Trophoblast cell (in vitro differentiated cells and primary cell): Measurements from ENCODE around the gene KIAA1328.

Experiments
- DNase-seq, 2 donors: peaks; one replicate each; pipeline ENCODE4 v3.0.0-alpha.2; 2016
- H2AFZ ChIP-seq: 2 replicates; pipeline ENCODE4 v1.6.1; 2013; ENCODE audit warnings: low read length, moderate library complexity, mild to moderate bottlenecking; ENCODE audit not compliant: insufficient read depth, poor library complexity
- H2AK5ac ChIP-seq: 2 replicates; pipeline ENCODE4 v1.6.1; 2013; ENCODE audit warnings: mild to moderate bottlenecking, low read length
- H2BK120ac ChIP-seq: 2 replicates; pipeline ENCODE4 v1.6.1; 2013; ENCODE audit warnings: low read length, mild to moderate bottlenecking, moderate library complexity; ENCODE audit not compliant: insufficient read depth, poor library complexity
- H2BK12ac ChIP-seq: 2 replicates; pipeline ENCODE4 v1.6.1; 2013; ENCODE audit warnings: mild to moderate bottlenecking, low read length, moderate library complexity
- H2BK5ac ChIP-seq: 2 replicates; pipeline ENCODE4 v1.6.1; 2013; ENCODE audit warnings: low read length, low read depth, moderate library complexity, mild to moderate bottlenecking; ENCODE audit not compliant: poor library complexity
- H3K14ac ChIP-seq: 2 replicates; pipeline ENCODE4 v1.6.1; 2013; ENCODE audit warnings: mild to moderate bottlenecking, low read length
- H3K18ac ChIP-seq: 2 replicates; pipeline ENCODE4 v1.6.1; 2013; ENCODE audit warnings: mild to moderate bottlenecking, low read length
- H3K23ac ChIP-seq: 2 replicates; pipeline ENCODE4 v1.6.1; 2013; ENCODE audit warnings: low read length
- H3K27ac ChIP-seq: 2 replicates; pipeline ENCODE4 v1.5.1; 2013; ENCODE audit warnings: low read depth, mild to moderate bottlenecking, inconsistent platforms, low read length, moderate library complexity
- H3K27me3 ChIP-seq: 2 replicates; pipeline ENCODE4 v1.6.1; 2013; ENCODE audit warnings: inconsistent platforms, mild to moderate bottlenecking, low read length, moderate library complexity; ENCODE audit not compliant: insufficient read depth
- H3K36me3 ChIP-seq, 2 experiments: 1 replicate in 1 of 2; 2 replicates in 1 of 2; pipeline ENCODE4 v1.6.1; 2013; ENCODE audit warnings: low read length in 2 of 2, mild to moderate bottlenecking in 2 of 2, moderate library complexity in 1 of 2; ENCODE audit not compliant: insufficient read depth in 2 of 2, control insufficient read depth in 1 of 2
- H3K4ac ChIP-seq: 2 replicates; pipeline ENCODE4 v1.6.1; 2013; ENCODE audit warnings: low read depth, mild to moderate bottlenecking, low read length, moderate library complexity
- H3K4me1 ChIP-seq, 2 experiments: 1 replicate in 1 of 2; 2 replicates in 1 of 2; pipeline ENCODE4 v1.6.1; 2013; ENCODE audit warnings: low read length in 2 of 2, mild to moderate bottlenecking in 2 of 2, moderate library complexity in 1 of 2; ENCODE audit not compliant: insufficient read depth in 2 of 2, control insufficient read depth in 1 of 2
- H3K4me2 ChIP-seq: 2 replicates; pipeline ENCODE4 v1.6.1; 2013; ENCODE audit warnings: inconsistent platforms, mild to moderate bottlenecking, low read length, moderate library complexity
- H3K4me3 ChIP-seq: 2 replicates; pipeline ENCODE4 v1.5.1; 2013; ENCODE audit warnings: mild to moderate bottlenecking, low read depth, low read length, inconsistent platforms
- H3K79me1 ChIP-seq: one replicate; pipeline ENCODE4 v1.6.1; 2013; ENCODE audit warnings: low read length
- H3K79me2 ChIP-seq: 2 replicates; pipeline ENCODE4 v1.6.1; 2013; ENCODE audit warnings: low read length, mild to moderate bottlenecking; ENCODE audit not compliant: control insufficient read depth, insufficient read depth, poor library complexity
- H3K9ac ChIP-seq: 2 replicates; pipeline ENCODE4 v1.6.1; 2013; ENCODE audit warnings: mild to moderate bottlenecking, low read length
- H3K9me3 ChIP-seq: 2 replicates; pipeline ENCODE4 v1.6.1; 2013; ENCODE audit warnings: low read depth, mild to moderate bottlenecking, control low read depth, inconsistent platforms, low read length; ENCODE audit not compliant: insufficient read depth
- H4K12ac ChIP-seq: 2 replicates; pipeline ENCODE4 v1.6.1; 2013; ENCODE audit warnings: low read depth, mild to moderate bottlenecking, low read length, moderate library complexity
- H4K8ac ChIP-seq: 2 replicates; pipeline ENCODE4 v1.6.1; 2013; ENCODE audit warnings: low read depth, mild to moderate bottlenecking, low read length, moderate library complexity
- H4K91ac ChIP-seq: one replicate; pipeline ENCODE4 v1.6.1; 2013; ENCODE audit warnings: low read depth, mild to moderate bottlenecking, low read length, moderate library complexity
- WGBS: extraction: QIAGEN DNeasy Blood & Tissue Kit; methylation state at CpG from one replicate; pipeline ENCODE4 v1.1.7; 2013; ENCODE audit warnings: missing lambda C conversion rate; ENCODE audit not compliant: insufficient read length, insufficient coverage; ENCODE audit errors: extremely low coverage; 5-methylcytosine and 5-hydroxymethylcytosine counted together

The KIAA1328 gene

DNA sequence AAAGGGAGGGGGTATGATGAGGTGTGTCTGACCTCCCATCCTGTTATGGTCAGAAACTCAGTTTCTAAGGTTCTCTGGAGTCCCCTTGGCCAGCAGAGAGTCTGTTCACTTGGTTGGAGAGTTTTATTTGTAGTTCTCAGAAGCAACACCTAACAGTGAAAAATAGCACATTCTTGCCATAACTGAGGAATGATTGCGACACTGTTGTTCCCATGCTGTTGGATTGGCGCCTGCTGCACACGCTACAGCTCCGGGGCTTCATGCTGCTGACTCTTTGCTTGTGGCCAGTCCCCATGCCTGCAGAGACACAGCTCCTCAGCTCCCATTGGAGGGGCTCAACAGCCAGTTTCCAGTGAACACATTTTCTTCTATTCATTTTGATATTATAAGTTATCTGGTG is 42.2 kb upstream of the KIAA1328 start:
- H2AK5ac ChIP-seq, result no peak overlapping the region
- H3K23ac ChIP-seq, result no peak overlapping the region
- no peak overlapping the region for H2BK120ac ChIP-seq
- H4K91ac ChIP-seq, result no peak overlapping the region
- peak; percentile 61 to 85 for DNase-seq
- no peak overlapping the region for H3K18ac ChIP-seq
- H3K79me2 ChIP-seq, result no peaks in the 10 kb centered on the region
- H3K27ac ChIP-seq, result no peak overlapping the region
- WGBS, result no CpG with 5 or more reads among the region's 4 CpGs
- H2AFZ ChIP-seq, result no peak overlapping the region
- no peak overlapping the region for H3K4ac ChIP-seq
- H4K12ac ChIP-seq, result no peak overlapping the region
- no peaks in the 10 kb centered on the region for H3K9me3 ChIP-seq
- no peak overlapping the region for H3K14ac ChIP-seq
- peaks cover 2 to 17% of the 10 kb centered on the region in 2 experiments for H3K36me3 ChIP-seq
- no peak overlapping the region for H3K4me3 ChIP-seq
- H3K27me3 ChIP-seq, result no peaks in the 10 kb centered on the region
- no peak overlapping the region for H4K8ac ChIP-seq
- H3K79me1 ChIP-seq, result no peaks in the 10 kb centered on the region
- H3K9ac ChIP-seq, result no peak overlapping the region
- H2BK12ac ChIP-seq, result no peak overlapping the region
- H2BK5ac ChIP-seq, result no peak overlapping the region
- no peaks in the 10 kb centered on the region for H3K4me1 ChIP-seq
- H3K4me2 ChIP-seq, result no peak overlapping the region

DNA sequence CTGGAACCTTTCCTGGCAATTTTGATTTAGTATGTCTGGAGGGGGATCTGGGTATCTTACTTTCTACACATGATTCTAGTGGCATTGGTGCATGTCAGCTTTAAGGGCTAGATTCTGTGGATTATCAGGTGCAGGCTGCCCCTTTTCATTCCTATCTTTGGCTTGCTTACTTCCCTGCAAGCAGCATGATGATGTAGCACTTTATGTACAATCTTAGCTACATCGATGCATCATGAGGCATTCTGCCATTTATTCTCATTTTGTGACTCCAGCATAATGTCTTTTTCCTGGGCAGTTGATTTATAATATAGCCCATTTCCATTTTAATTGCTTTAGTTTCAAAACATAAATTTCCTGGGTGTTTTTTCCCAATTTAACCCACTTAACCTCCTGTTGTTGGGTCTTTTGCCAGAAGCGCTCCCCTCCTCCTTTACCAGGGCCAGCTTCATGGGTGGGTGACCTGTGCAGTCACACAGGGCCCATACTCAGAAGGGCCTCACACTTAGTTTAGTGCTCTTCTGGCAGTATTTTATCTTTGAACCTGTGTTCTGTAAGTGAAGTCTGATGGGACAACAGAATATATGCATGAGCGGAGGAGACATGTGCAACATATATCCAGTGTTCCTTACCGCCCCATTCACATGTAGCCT is 36.2 kb upstream of the KIAA1328 start:
- Histone ChIP-seq H2AK5ac (no peak overlapping the region), H3K4me3 (no peak overlapping the region), H3K27ac (no peak overlapping the region), H3K9ac (no peak overlapping the region), H3K23ac (no peak overlapping the region), H4K12ac (no peak overlapping the region), H3K27me3 (no peaks in the 10 kb centered on the region), H3K4me2 (no peak overlapping the region), H4K8ac (no peak overlapping the region), H3K4me1 (no peaks in the 10 kb centered on the region), H3K36me3 (peaks cover 11 to 37% of the 10 kb centered on the region in 2 experiments), H2BK12ac (no peak overlapping the region), H3K79me1 (no peaks in the 10 kb centered on the region), H2AFZ (no peak overlapping the region), H2BK5ac (no peak overlapping the region), H4K91ac (no peak overlapping the region), H3K18ac (no peak overlapping the region), H3K79me2 (no peaks in the 10 kb centered on the region), H3K14ac (no peak overlapping the region), H3K4ac (no peak overlapping the region), H2BK120ac (no peak overlapping the region), H3K9me3 (no peaks in the 10 kb centered on the region)
- DNase-seq, result no peak
- no CpG with 5 or more reads among the region's 4 CpGs for WGBS

- Histone ChIP-seq H3K23ac (no peak overlapping the region), H2BK12ac (no peak overlapping the region), H3K4ac (no peak overlapping the region), H3K9me3 (no peaks in the 10 kb centered on the region), H2BK5ac (no peak overlapping the region), H3K79me2 (no peaks in the 10 kb centered on the region), H4K91ac (no peak overlapping the region), H2BK120ac (no peak overlapping the region), H2AK5ac (no peak overlapping the region), H4K8ac (no peak overlapping the region), H3K36me3 (peaks cover 15 to 39% of the 10 kb centered on the region in 2 experiments), H3K27me3 (no peaks in the 10 kb centered on the region), H3K4me2 (no peak overlapping the region), H3K9ac (no peak overlapping the region), H2AFZ (no peak overlapping the region), H3K27ac (no peak overlapping the region), H3K14ac (no peak overlapping the region), H3K79me1 (no peaks in the 10 kb centered on the region), H3K4me1 (no peaks in the 10 kb centered on the region), H4K12ac (no peak overlapping the region), H3K18ac (no peak overlapping the region), H3K4me3 (no peak overlapping the region)
- WGBS, result no CpG with 5 or more reads among the region's 3 CpGs
- DNase-seq, result no peak
Measured at GRCh38 chr18:36798738-36799473, 30.0 kb upstream of the KIAA1328 start.

DNA sequence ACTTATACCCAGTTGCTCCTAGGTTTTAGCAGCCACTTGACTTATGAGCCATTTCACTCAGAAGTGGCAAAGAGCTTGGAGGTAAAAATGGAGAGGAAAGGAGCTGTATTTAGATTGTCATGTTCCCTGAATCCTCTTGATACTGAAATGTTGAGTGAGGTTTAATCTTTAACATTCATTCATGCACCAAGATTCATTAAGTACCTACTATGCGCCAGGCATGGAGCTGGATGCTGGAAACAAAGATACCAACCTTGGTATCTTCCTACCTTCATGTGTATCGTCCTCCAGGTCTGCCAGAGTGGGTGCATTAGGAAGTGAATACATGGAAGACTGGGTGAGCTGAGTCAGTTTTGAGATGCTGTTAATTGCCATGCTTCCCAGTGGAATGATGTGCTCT is 23.8 kb upstream of the KIAA1328 start:
- H3K18ac ChIP-seq, result no peak overlapping the region
- no peak overlapping the region for H4K8ac ChIP-seq
- H2AK5ac ChIP-seq, result no peak overlapping the region
- H3K27me3 ChIP-seq, result no peaks in the 10 kb centered on the region
- DNase-seq, result no peak
- H3K14ac ChIP-seq, result no peak overlapping the region
- WGBS, result no CpG with 5 or more reads among the region's 2 CpGs
- no peaks in the 10 kb centered on the region for H3K79me2 ChIP-seq
- H3K9ac ChIP-seq, result peak overlapping the region; percentile 13
- H3K9me3 ChIP-seq, result peaks cover 1% of the 10 kb centered on the region
- no peak overlapping the region for H3K4ac ChIP-seq
- H4K91ac ChIP-seq, result no peak overlapping the region
- no peak overlapping the region for H3K4me3 ChIP-seq
- H2BK5ac ChIP-seq, result no peak overlapping the region
- no peak overlapping the region for H3K4me2 ChIP-seq
- H3K27ac ChIP-seq, result no peak overlapping the region
- H3K23ac ChIP-seq, result no peak overlapping the region
- H2BK12ac ChIP-seq, result no peak overlapping the region
- no peak overlapping the region for H4K12ac ChIP-seq
- peaks cover 0 to 29% of the 10 kb centered on the region in 2 experiments for H3K36me3 ChIP-seq
- no peaks in the 10 kb centered on the region for H3K79me1 ChIP-seq
- H3K4me1 ChIP-seq, result no peaks in the 10 kb centered on the region
- H2AFZ ChIP-seq, result no peak overlapping the region
- no peak overlapping the region for H2BK120ac ChIP-seq
